WTC11 (cell line): Measurements from ENCODE around the gene SMDT1. TPM values are rescaled to one million over a fixed set of nuclear protein-coding genes. Genes with fewer than 3 reads are reported as not detected.
A peak's percentile ranks its signal among the peaks of the same experiment; 100 is the strongest.

ENCODE experiments used
- EMX1 ChIP-seq: fragments of 250-450 bp; sonication (Bioruptor Pico); IDR thresholded peaks from 2 replicates; pipeline ENCODE4 v1.8.0; 2021; ENCODE audit warnings: mild to moderate bottlenecking
- ESRRA ChIP-seq: sonication (generic); formaldehyde crosslinking; IDR thresholded peaks from 2 replicates; pipeline ENCODE4 v1.8.1; 2022; ENCODE audit warnings: mild to moderate bottlenecking, missing genetic modification reagents, borderline replicate concordance
- FOXK1 ChIP-seq: sonication (generic); formaldehyde crosslinking; IDR thresholded peaks from 2 replicates; pipeline ENCODE4 v1.8.0; 2022; ENCODE audit warnings: mild to moderate bottlenecking, moderate library complexity, missing genetic modification reagents
- GABPB1 ChIP-seq: sonication (generic); formaldehyde crosslinking; IDR thresholded peaks from 2 replicates; pipeline ENCODE4 v1.8.1; 2023; ENCODE audit warnings: mild to moderate bottlenecking, missing genetic modification reagents
- HMGXB4 ChIP-seq: sonication (generic); formaldehyde crosslinking; IDR thresholded peaks from 2 replicates; pipeline ENCODE4 v1.8.1; 2023; ENCODE audit warnings: mild to moderate bottlenecking, moderate library complexity, missing genetic modification reagents
- IRF1 ChIP-seq: sonication (generic); formaldehyde crosslinking; IDR thresholded peaks from 2 replicates; pipeline ENCODE4 v1.8.0; 2023; ENCODE audit warnings: missing genetic modification reagents
- KAT7 ChIP-seq: sonication (generic); formaldehyde crosslinking; IDR thresholded peaks from 2 replicates; pipeline ENCODE4 v1.8.1; 2023; ENCODE audit warnings: missing genetic modification reagents, mild to moderate bottlenecking, borderline replicate concordance
- NFE2L1 ChIP-seq: sonication (generic); formaldehyde crosslinking; IDR thresholded peaks from 2 replicates; pipeline ENCODE4 v1.8.1; 2023; ENCODE audit warnings: missing genetic modification reagents
- NFYB ChIP-seq: sonication (generic); formaldehyde crosslinking; conservative IDR thresholded peaks from 2 replicates; pipeline ENCODE4 v1.8.0; 2022; ENCODE audit warnings: low read depth, missing genetic modification reagents
- OVOL2 ChIP-seq: fragments of 250-450 bp; sonication (Bioruptor Pico); IDR thresholded peaks from 2 replicates; pipeline ENCODE4 v1.9.0; 2021; ENCODE audit warnings: mild to moderate bottlenecking, borderline replicate concordance
- RELA ChIP-seq: sonication (generic); formaldehyde crosslinking; IDR thresholded peaks from 2 replicates; pipeline ENCODE4 v1.8.1; 2022; ENCODE audit warnings: missing genetic modification reagents, mild to moderate bottlenecking, borderline replicate concordance
- SP1 ChIP-seq: sonication (generic); formaldehyde crosslinking; conservative IDR thresholded peaks from 2 replicates; pipeline ENCODE4 v1.8.1; 2022; ENCODE audit warnings: missing genetic modification reagents
- USF2 ChIP-seq: sonication (generic); formaldehyde crosslinking; IDR thresholded peaks from 2 replicates; pipeline ENCODE4 v1.8.1; 2023; ENCODE audit warnings: mild to moderate bottlenecking, missing genetic modification reagents, moderate library complexity
- ZBTB21 ChIP-seq: sonication (generic); formaldehyde crosslinking; IDR thresholded peaks from 2 replicates; pipeline ENCODE4 v1.8.1; 2023; ENCODE audit warnings: mild to moderate bottlenecking, missing genetic modification reagents, borderline replicate concordance
- ZNF121 ChIP-seq: sonication (generic); formaldehyde crosslinking; IDR thresholded peaks from 2 replicates; pipeline ENCODE4 v1.8.0; 2023; ENCODE audit warnings: missing genetic modification reagents
- ZNF138 ChIP-seq: sonication (generic); formaldehyde crosslinking; conservative IDR thresholded peaks from 2 replicates; pipeline ENCODE4 v1.8.1; 2022; ENCODE audit warnings: mild to moderate bottlenecking, moderate library complexity, missing genetic modification reagents
- ZNF423 ChIP-seq: fragments of 250-450 bp; sonication (Bioruptor Pico); IDR thresholded peaks from 2 replicates; pipeline ENCODE4 v2.1.2; 2022; ENCODE audit warnings: mild to moderate bottlenecking, moderate library complexity
- total RNA-seq: library from RNA; stranded (reverse); gene quantifications from 3 replicates; pipeline ENCODE4 v1.2.3, GENCODE V29; 2021
- TF ChIP-seq, protein P1 (sequence below): fragments of 250-450 bp; sonication (Bioruptor Pico); IDR thresholded peaks from 2 replicates; pipeline ENCODE4 v1.9.0; 2021; ENCODE audit warnings: mild to moderate bottlenecking
- TF ChIP-seq, protein P2 (sequence below): sonication (generic); formaldehyde crosslinking; IDR thresholded peaks from 2 replicates; pipeline ENCODE4 v1.8.1; 2022; ENCODE audit warnings: mild to moderate bottlenecking, moderate library complexity, missing genetic modification reagents
- TF ChIP-seq, protein P3 (sequence below): sonication (generic); formaldehyde crosslinking; IDR thresholded peaks from 2 replicates; pipeline ENCODE4 v1.8.0; 2022; ENCODE audit warnings: mild to moderate bottlenecking, missing genetic modification reagents
- TF ChIP-seq, protein P4 (sequence below): sonication (generic); formaldehyde crosslinking; conservative IDR thresholded peaks from 2 replicates; pipeline ENCODE4 v1.8.1; 2022; ENCODE audit warnings: mild to moderate bottlenecking, missing genetic modification reagents
- TF ChIP-seq, protein P5 (sequence below): sonication (generic); formaldehyde crosslinking; IDR thresholded peaks from 2 replicates; pipeline ENCODE4 v1.8.0; 2022; ENCODE audit warnings: mild to moderate bottlenecking, missing genetic modification reagents
- TF ChIP-seq, protein P6 (sequence below): sonication (generic); formaldehyde crosslinking; IDR thresholded peaks from 2 replicates; pipeline ENCODE4 v1.8.0; 2023; ENCODE audit warnings: mild to moderate bottlenecking, missing genetic modification reagents

Gene SMDT1
- total RNA-seq, 1 experiment from 2014 or later, result 39.9 TPM

- TF ChIP-seq, protein P1, sequence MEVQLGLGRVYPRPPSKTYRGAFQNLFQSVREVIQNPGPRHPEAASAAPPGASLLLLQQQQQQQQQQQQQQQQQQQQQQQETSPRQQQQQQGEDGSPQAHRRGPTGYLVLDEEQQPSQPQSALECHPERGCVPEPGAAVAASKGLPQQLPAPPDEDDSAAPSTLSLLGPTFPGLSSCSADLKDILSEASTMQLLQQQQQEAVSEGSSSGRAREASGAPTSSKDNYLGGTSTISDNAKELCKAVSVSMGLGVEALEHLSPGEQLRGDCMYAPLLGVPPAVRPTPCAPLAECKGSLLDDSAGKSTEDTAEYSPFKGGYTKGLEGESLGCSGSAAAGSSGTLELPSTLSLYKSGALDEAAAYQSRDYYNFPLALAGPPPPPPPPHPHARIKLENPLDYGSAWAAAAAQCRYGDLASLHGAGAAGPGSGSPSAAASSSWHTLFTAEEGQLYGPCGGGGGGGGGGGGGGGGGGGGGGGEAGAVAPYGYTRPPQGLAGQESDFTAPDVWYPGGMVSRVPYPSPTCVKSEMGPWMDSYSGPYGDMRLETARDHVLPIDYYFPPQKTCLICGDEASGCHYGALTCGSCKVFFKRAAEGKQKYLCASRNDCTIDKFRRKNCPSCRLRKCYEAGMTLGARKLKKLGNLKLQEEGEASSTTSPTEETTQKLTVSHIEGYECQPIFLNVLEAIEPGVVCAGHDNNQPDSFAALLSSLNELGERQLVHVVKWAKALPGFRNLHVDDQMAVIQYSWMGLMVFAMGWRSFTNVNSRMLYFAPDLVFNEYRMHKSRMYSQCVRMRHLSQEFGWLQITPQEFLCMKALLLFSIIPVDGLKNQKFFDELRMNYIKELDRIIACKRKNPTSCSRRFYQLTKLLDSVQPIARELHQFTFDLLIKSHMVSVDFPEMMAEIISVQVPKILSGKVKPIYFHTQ (CRISPR knock-in tag), result no peak
- peak; percentile 11; the same call in 1 of the 2 replicates for TF ChIP-seq NFE2L1
- no peak for TF ChIP-seq ZNF423 (CRISPR knock-in tag)
- TF ChIP-seq, protein P2, sequence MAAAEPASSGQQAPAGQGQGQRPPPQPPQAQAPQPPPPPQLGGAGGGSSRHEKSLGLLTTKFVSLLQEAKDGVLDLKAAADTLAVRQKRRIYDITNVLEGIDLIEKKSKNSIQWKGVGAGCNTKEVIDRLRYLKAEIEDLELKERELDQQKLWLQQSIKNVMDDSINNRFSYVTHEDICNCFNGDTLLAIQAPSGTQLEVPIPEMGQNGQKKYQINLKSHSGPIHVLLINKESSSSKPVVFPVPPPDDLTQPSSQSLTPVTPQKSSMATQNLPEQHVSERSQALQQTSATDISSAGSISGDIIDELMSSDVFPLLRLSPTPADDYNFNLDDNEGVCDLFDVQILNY (CRISPR knock-in tag), result peak; percentile 90
- 0 out of 2 replicates have a peak, but pooled peaks have one; percentile 40 for TF ChIP-seq ZNF138 (CRISPR knock-in tag)
- TF ChIP-seq, protein P3, sequence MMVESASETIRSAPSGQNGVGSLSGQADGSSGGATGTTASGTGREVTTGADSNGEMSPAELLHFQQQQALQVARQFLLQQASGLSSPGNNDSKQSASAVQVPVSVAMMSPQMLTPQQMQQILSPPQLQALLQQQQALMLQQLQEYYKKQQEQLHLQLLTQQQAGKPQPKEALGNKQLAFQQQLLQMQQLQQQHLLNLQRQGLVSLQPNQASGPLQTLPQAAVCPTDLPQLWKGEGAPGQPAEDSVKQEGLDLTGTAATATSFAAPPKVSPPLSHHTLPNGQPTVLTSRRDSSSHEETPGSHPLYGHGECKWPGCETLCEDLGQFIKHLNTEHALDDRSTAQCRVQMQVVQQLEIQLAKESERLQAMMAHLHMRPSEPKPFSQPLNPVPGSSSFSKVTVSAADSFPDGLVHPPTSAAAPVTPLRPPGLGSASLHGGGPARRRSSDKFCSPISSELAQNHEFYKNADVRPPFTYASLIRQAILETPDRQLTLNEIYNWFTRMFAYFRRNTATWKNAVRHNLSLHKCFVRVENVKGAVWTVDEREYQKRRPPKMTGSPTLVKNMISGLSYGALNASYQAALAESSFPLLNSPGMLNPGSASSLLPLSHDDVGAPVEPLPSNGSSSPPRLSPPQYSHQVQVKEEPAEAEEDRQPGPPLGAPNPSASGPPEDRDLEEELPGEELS (CRISPR knock-in tag), result peak; percentile 95
- TF ChIP-seq USF2 (CRISPR knock-in tag), result 0 out of 2 replicates have a peak, but pooled peaks have one; percentile 31
- TF ChIP-seq EMX1 (CRISPR knock-in tag), result no peak
- TF ChIP-seq KAT7 (CRISPR knock-in tag), result no peak
- TF ChIP-seq IRF1, result peak; percentile 92
- TF ChIP-seq NFYB (CRISPR knock-in tag), result peak; percentile 61
- peak; percentile 20; the same call in 1 of the 2 replicates for TF ChIP-seq ZNF121 (CRISPR knock-in tag)
- 0 out of 2 replicates have a peak, but pooled peaks have one; percentile 48 for TF ChIP-seq RELA (CRISPR knock-in tag)
- peak; percentile 54; the same call in 1 of the 2 replicates for TF ChIP-seq ESRRA (CRISPR knock-in tag)
- TF ChIP-seq, protein P4, sequence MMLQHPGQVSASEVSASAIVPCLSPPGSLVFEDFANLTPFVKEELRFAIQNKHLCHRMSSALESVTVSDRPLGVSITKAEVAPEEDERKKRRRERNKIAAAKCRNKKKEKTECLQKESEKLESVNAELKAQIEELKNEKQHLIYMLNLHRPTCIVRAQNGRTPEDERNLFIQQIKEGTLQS, result no peak
- TF ChIP-seq ZBTB21 (CRISPR knock-in tag), result peak; percentile 83; the same call in 1 of the 2 replicates
- TF ChIP-seq GABPB1 (CRISPR knock-in tag), result 0 out of 2 replicates have a peak, but pooled peaks have one; percentile 29
- TF ChIP-seq, protein P5, sequence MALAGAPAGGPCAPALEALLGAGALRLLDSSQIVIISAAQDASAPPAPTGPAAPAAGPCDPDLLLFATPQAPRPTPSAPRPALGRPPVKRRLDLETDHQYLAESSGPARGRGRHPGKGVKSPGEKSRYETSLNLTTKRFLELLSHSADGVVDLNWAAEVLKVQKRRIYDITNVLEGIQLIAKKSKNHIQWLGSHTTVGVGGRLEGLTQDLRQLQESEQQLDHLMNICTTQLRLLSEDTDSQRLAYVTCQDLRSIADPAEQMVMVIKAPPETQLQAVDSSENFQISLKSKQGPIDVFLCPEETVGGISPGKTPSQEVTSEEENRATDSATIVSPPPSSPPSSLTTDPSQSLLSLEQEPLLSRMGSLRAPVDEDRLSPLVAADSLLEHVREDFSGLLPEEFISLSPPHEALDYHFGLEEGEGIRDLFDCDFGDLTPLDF (CRISPR knock-in tag), result 0 out of 2 replicates have a peak, but pooled peaks have one; percentile 32
- TF ChIP-seq, protein P6, sequence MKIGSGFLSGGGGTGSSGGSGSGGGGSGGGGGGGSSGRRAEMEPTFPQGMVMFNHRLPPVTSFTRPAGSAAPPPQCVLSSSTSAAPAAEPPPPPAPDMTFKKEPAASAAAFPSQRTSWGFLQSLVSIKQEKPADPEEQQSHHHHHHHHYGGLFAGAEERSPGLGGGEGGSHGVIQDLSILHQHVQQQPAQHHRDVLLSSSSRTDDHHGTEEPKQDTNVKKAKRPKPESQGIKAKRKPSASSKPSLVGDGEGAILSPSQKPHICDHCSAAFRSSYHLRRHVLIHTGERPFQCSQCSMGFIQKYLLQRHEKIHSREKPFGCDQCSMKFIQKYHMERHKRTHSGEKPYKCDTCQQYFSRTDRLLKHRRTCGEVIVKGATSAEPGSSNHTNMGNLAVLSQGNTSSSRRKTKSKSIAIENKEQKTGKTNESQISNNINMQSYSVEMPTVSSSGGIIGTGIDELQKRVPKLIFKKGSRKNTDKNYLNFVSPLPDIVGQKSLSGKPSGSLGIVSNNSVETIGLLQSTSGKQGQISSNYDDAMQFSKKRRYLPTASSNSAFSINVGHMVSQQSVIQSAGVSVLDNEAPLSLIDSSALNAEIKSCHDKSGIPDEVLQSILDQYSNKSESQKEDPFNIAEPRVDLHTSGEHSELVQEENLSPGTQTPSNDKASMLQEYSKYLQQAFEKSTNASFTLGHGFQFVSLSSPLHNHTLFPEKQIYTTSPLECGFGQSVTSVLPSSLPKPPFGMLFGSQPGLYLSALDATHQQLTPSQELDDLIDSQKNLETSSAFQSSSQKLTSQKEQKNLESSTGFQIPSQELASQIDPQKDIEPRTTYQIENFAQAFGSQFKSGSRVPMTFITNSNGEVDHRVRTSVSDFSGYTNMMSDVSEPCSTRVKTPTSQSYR (CRISPR knock-in tag), result peak; percentile 82
- no peak for TF ChIP-seq OVOL2 (CRISPR knock-in tag)
- peak; percentile 25; the same call in 1 of the 2 replicates for TF ChIP-seq FOXK1 (CRISPR knock-in tag)
- peak; percentile 69 for TF ChIP-seq SP1 (CRISPR knock-in tag)
- TF ChIP-seq HMGXB4 (CRISPR knock-in tag), result no peak
These were observed 8.7 kb upstream of the SMDT1 start, which contains the start of gene NAGA (continued) for GRCh38 chr22:42070517-42071422.
